Adrenal gland (tissue), 12 donors: ENCODE results near the gene GALNTL6. TPM values are rescaled to one million over a fixed set of nuclear protein-coding genes. Genes with fewer than 3 reads are reported as not detected.

Source experiments
- DNase-seq, 7 donors: peaks; one replicate each; pipeline ENCODE4 v3.0.0-alpha.2; 2019 to 2020
- H3K27ac ChIP-seq, 5 donors: fragments of 200-600 bp; sonication (generic) in 4 of 5; 1 replicate in 3 of 5; 2 replicates in 2 of 5; pipeline versions ENCODE4 v1.5.1 to v1.8.0; 2016 to 2020; ENCODE audit warnings: mild to moderate bottlenecking in 1 of 5
- H3K27me3 ChIP-seq: fragments of 200-600 bp; 2 replicates; pipeline ENCODE4 v1.8.0; 2021
- H3K36me3 ChIP-seq, 2 donors: fragments of 200-600 bp; replicated peaks in 1 of 2; 1 replicate in 1 of 2; 2 replicates in 1 of 2; pipeline versions ENCODE4 v1.5.1 to v1.8.0; 2018 to 2022
- H3K4me1 ChIP-seq, 2 donors: fragments of 200-600 bp; replicated peaks in 1 of 2; 1 replicate in 1 of 2; 2 replicates in 1 of 2; pipeline versions ENCODE4 v1.5.1 to v1.8.0; 2018 to 2021
- H3K4me3 ChIP-seq, 4 donors: fragments of 200-600 bp; sonication (generic) in 3 of 4; one replicate each; pipeline ENCODE4 v1.5.1; 2016 to 2018
- H3K9me3 ChIP-seq, 3 donors: fragments of 200-600 bp; sonication (generic) in 1 of 3; replicated peaks in 1 of 3; 1 replicate in 2 of 3; 2 replicates in 1 of 3; pipeline versions ENCODE4 v1.5.1 to v1.8.0; 2016 to 2021
- CTCF ChIP-seq, 6 experiments: fragments of 450-650 bp in 4 of 6; fragments of 200-600 bp in 2 of 6; sonication (generic) in 1 of 6; IDR thresholded peaks; 1 replicate in 5 of 6; 2 replicates in 1 of 6; pipeline versions ENCODE4 v1.5.1 to v1.8.0; 2016 to 2021; ENCODE audit warnings: antibody characterized with exemption in 6 of 6, mild to moderate bottlenecking in 2 of 6, moderate library complexity in 1 of 6
- POLR2A ChIP-seq, 2 donors: fragments of 450-650 bp; IDR thresholded peaks; one replicate each; pipeline ENCODE4 v1.6.1; 2017; ENCODE audit warnings: antibody characterized with exemption in 2 of 2, mild to moderate bottlenecking in 2 of 2, moderate library complexity in 1 of 2
- WGBS, 4 donors: extraction: QIAGEN DNeasy Blood & Tissue Kit in 2 of 4; methylation state at CpG; one replicate each; pipeline versions ENCODE4 v1.1.5 to v1.1.7; 2013 to 2017; 5-methylcytosine and 5-hydroxymethylcytosine counted together
- intact Hi-C, 2 donors: fragments of 100-400 bp; cut with DNase I; formaldehyde crosslinking; loops; one replicate each; pipeline versions ENCODE4 v1.14.1 to v1.15.0; 2022 to 2023
- polyA plus RNA-seq, 3 donors: library from polyadenylated mRNA; stranded (reverse); fragments of 200-250 nt in 2 of 3; fragments of 350-450 nt in 1 of 3; fragmentation: Illumina TruSeq in 1 of 3; extraction: RNeasy Lipid Tissue Mini Kit (QIAGEN cat#74804) in 1 of 3; gene quantifications; one replicate each; pipeline ENCODE4 v1.2.3, GENCODE V29; 2013 to 2014
- total RNA-seq, 9 donors: library from RNA; depleted of rRNA in 4 of 9; stranded (reverse); fragments of >200 nt in 4 of 9; fragments of 120-200 nt in 1 of 9; fragmentation: NEBNext Ultra II Directional in 1 of 9; extraction: Animal tissue kit (Norgen Biotek cat#: 25700) in 1 of 9; gene quantifications; one replicate each; pipeline versions ENCODE4 v1.1.0 to v1.2.4, GENCODE V29; 2013 to 2023
- donor health status: healthy with polysubstance abuse.
- donor health status: Bipolar disorder and iron deficiency.
- donor health status: DM: yes; HTN: yes; CAD: no.
- donor health status: DM: no; HTN: no; CAD: no.
- donor health status: DM: no; HTN: no; CAD: no.
- donor health status: DM: yes; HTN: yes; CAD: no.

The GALNTL6 gene
- total and polyA plus RNA-seq, 12 donors = 0.10 to 0.96 (median 0.42) TPM; not detected in 1

- Histone ChIP-seq H3K27ac (no peak overlapping the region), H3K36me3 (no peaks in the 10 kb centered on the region), H3K9me3 (no peaks in the 10 kb centered on the region), H3K4me3 (no peak overlapping the region), H3K27me3 (no peaks in the 10 kb centered on the region), H3K4me1 (no peaks in the 10 kb centered on the region)
- TF ChIP-seq POLR2A (IDR thresholded peaks at IDR 0.05) (no peak), CTCF (IDR thresholded peaks at IDR 0.05) (no peak)
- intact Hi-C loops = no loop called here
- DNase-seq = no peak
- 84 to 93% (median 88%) methylated on average over 4 of the region's 4 CpGs for WGBS, 4 donors
These were observed 1182.0 kb downstream of the GALNTL6 start for GRCh38 chr4:172995161-172995560.

DNA sequence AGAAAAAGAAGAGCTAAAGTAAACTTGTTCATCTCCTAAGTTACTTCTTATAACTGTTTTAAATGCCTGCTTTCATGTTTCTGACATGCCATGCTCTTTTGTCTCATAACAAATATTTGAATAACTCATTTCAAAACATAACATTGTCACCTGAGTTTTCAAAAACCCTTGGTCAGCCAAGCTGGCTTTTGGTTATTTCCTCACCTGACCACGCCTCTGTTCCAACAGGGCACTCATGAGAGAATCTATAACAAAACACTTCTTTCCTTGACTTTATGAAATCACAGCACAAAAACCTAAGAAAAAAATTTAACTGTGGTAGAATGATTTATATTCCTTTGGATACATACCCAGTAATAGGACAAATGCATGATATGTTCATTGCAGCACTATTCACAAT, 1182.5 kb downstream of the GALNTL6 start:
- intact Hi-C loops = no loop called here
- Histone ChIP-seq H3K27me3 (no peaks in the 10 kb centered on the region), H3K4me1 (no peaks in the 10 kb centered on the region), H3K36me3 (no peaks in the 10 kb centered on the region), H3K4me3 (no peak overlapping the region), H3K9me3 (no peaks in the 10 kb centered on the region), H3K27ac (no peak overlapping the region)
- DNase-seq = no peak
- TF ChIP-seq CTCF (IDR thresholded peaks at IDR 0.05) (no peak), POLR2A (IDR thresholded peaks at IDR 0.05) (no peak)
- WGBS, 4 donors = 95 to 100% (median 99%) methylated on average over 1 of the region's 1 CpG

DNA sequence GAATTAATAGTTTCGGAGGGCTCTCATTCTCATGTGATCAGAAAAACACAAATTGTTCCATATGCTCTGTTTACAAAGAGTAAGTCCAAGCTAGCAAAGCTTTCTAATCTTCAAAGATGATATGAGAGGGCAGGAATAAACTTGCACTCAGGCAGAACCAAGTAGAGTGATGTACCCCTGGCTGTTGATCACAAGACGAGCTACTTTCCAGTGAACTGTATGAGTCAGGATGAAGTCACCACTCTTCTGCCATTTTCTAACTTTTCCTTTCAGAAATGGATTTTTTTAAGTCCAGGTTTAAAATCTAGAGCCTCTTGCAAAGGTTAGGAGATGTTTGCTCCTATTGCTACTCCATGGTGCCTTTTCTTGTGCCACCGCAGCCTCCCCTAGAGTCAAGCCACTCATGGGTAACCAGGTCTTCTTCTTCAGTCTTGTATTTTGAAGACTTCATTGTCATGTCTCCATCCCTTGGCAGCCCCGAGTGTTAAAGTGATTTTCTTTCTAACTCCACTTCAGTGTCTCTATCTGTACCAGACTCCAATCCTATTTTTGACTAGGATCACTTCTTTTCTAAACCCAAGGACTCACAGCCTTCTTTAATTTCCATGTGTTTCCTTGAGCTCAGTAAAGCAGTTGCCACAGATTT, 1183.5 kb downstream of the GALNTL6 start:
- peak in 4 of 7 donors; percentile 22 to 46 (median 27) for DNase-seq
- Histone ChIP-seq H3K4me3 (no peak overlapping the region), H3K36me3 (no peaks in the 10 kb centered on the region), H3K27me3 (no peaks in the 10 kb centered on the region), H3K9me3 (no peaks in the 10 kb centered on the region), H3K4me1 (no peaks in the 10 kb centered on the region), H3K27ac (no peak overlapping the region)
- intact Hi-C loops = no loop called here
- 77 to 87% (median 80%) methylated on average over 4 of the region's 4 CpGs for WGBS, 4 donors
- TF ChIP-seq CTCF (IDR thresholded peaks at IDR 0.05) (no peak), POLR2A (IDR thresholded peaks at IDR 0.05) (no peak)

GRCh38 chr4:172997217-172997609, 1184.0 kb downstream of the GALNTL6 start:
- H3K27me3 ChIP-seq = no peaks in the 10 kb centered on the region
- intact Hi-C loops = no loop called here

More at GRCh38 chr4:172997217-172997609, 1184.0 kb downstream of the GALNTL6 start:
- Histone ChIP-seq H3K27ac (no peak overlapping the region), H3K4me1 (no peaks in the 10 kb centered on the region), H3K36me3 (no peaks in the 10 kb centered on the region), H3K4me3 (no peak overlapping the region), H3K9me3 (no peaks in the 10 kb centered on the region)
- 82 to 91% (median 88%) methylated on average over 6 of the region's 6 CpGs for WGBS, 4 donors
- no peak for DNase-seq
- TF ChIP-seq CTCF (IDR thresholded peaks at IDR 0.05) = no peak
- no peak for TF ChIP-seq POLR2A (IDR thresholded peaks at IDR 0.05)
